ENCODE results near the gene HEPACAM2. TPM values are rescaled to one million over a fixed set of nuclear protein-coding genes. Genes with fewer than 3 reads are reported as not detected.

HEPACAM2 gene
- total RNA-seq, 1 experiment from 2014 or later: 2.1 TPM

GRCh38 chr7:93179173-93179572 lies 47.1 kb downstream of the HEPACAM2 start:
- H3K36me3 Mint-ChIP-seq (ENCODE audit: insufficient read depth, unreplicated experiment): peaks cover 5% of the 10 kb centered on the region
- H3K4me3 Mint-ChIP-seq (ENCODE audit: unreplicated experiment): no peak overlapping the region
- Histone ChIP-seq H3K36me3 (ENCODE audit: control insufficient read depth, insufficient read depth, low read length) (no peaks in the 10 kb centered on the region), H3K27me3 (replicated peaks; ENCODE audit: control insufficient read depth, insufficient read depth, low read length) (no peaks in the 10 kb centered on the region), H3K4me3 (ENCODE audit: low read depth, low read length) (no peak overlapping the region), H3K4me1 (no peaks in the 10 kb centered on the region), H3K9me3 (no peaks in the 10 kb centered on the region)
- no peaks in the 10 kb centered on the region for H3K4me1 Mint-ChIP-seq (ENCODE audit: low read depth, unreplicated experiment)
- no TSS peak for BruUV-seq (replicated peaks)
- intact Hi-C loops (cut with micrococcal nuclease; ENCODE audit: unreplicated experiment): loop anchor here (2.0 to 5.0 kb wide), 3 partner anchors 30 to 193 kb away; no protein-coding TSS in a partner anchor
- no peaks in the 10 kb centered on the region for H3K9me3 Mint-ChIP-seq (ENCODE audit: unreplicated experiment)
- H3K27ac Mint-ChIP-seq (ENCODE audit: unreplicated experiment): no peak overlapping the region
- no peak for TF ChIP-seq CTCF (IDR thresholded peaks at IDR 0.05; ENCODE audit: insufficient read depth in 1 of 2, low read depth in 1 of 2, low read length in 1 of 2, severe bottlenecking in 1 of 2, unreplicated experiment in 1 of 2)
- ChIA-PET POLR2A (no interaction called here), CTCF (interaction anchor here (1.0 to 2.2 kb wide), 2 partner anchors 49 to 53 kb away, joined by 6 to 12 read pairs; partner anchors contain the start of gene VPS50)
- no peak for DNase-seq
- H3K27me3 Mint-ChIP-seq (ENCODE audit: insufficient read depth, unreplicated experiment): peaks cover 7% of the 10 kb centered on the region

DNA sequence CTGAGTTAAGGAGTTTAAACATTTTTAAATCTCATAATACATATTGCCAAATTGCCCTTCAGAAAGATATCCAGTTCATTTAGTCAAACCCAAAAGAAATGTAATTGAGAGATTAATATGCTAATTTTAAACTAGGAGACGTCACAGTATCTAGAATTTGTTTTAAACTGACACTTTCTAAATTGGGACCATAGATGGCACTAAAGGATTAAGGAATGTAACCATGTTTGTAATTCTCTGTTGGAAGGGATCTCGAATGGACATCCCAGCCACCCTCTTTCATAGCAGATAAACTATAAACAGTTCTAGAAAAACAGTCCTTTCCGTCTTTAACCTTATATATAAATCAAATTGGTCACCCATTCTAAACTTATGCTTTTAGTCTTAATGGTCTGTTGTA lies 48.1 kb downstream of the HEPACAM2 start:
- ChIA-PET POLR2A (no interaction called here), CTCF (interaction anchor here (1.0 to 2.2 kb wide), 2 partner anchors 50 to 54 kb away, joined by 6 to 12 read pairs; partner anchors contain the start of gene VPS50)
- TF ChIP-seq CTCF (IDR thresholded peaks at IDR 0.05; ENCODE audit: insufficient read depth in 1 of 2, low read depth in 1 of 2, low read length in 1 of 2, severe bottlenecking in 1 of 2, unreplicated experiment in 1 of 2): peak; percentile 38 to 60
- intact Hi-C loops (cut with micrococcal nuclease; ENCODE audit: unreplicated experiment): loop anchor here (1.0 to 5.0 kb wide), 6 partner anchors 31 to 373 kb away; partner anchors contain the start of gene VPS50
- Histone ChIP-seq H3K9me3 (0 out of 2 replicates have a peak, but pooled peaks cover under 1% of the 10 kb centered on the region), H3K27me3 (replicated peaks; ENCODE audit: control insufficient read depth, insufficient read depth, low read length) (no peaks in the 10 kb centered on the region), H3K4me3 (ENCODE audit: low read depth, low read length) (no peak overlapping the region), H3K4me1 (no peaks in the 10 kb centered on the region), H3K36me3 (ENCODE audit: control insufficient read depth, insufficient read depth, low read length) (no peaks in the 10 kb centered on the region)
- no peaks in the 10 kb centered on the region for H3K4me1 Mint-ChIP-seq (ENCODE audit: low read depth, unreplicated experiment)
- H3K9me3 Mint-ChIP-seq (ENCODE audit: unreplicated experiment): peaks cover 3% of the 10 kb centered on the region
- H3K27me3 Mint-ChIP-seq (ENCODE audit: insufficient read depth, unreplicated experiment): peaks cover 7% of the 10 kb centered on the region
- H3K4me3 Mint-ChIP-seq (ENCODE audit: unreplicated experiment): no peak overlapping the region
- H3K27ac Mint-ChIP-seq (ENCODE audit: unreplicated experiment): no peak overlapping the region
- DNase-seq: peak in 1 of 2 experiments; percentile 27
- no TSS peak for BruUV-seq (replicated peaks)
- peaks cover 4% of the 10 kb centered on the region for H3K36me3 Mint-ChIP-seq (ENCODE audit: insufficient read depth, unreplicated experiment)

DNA sequence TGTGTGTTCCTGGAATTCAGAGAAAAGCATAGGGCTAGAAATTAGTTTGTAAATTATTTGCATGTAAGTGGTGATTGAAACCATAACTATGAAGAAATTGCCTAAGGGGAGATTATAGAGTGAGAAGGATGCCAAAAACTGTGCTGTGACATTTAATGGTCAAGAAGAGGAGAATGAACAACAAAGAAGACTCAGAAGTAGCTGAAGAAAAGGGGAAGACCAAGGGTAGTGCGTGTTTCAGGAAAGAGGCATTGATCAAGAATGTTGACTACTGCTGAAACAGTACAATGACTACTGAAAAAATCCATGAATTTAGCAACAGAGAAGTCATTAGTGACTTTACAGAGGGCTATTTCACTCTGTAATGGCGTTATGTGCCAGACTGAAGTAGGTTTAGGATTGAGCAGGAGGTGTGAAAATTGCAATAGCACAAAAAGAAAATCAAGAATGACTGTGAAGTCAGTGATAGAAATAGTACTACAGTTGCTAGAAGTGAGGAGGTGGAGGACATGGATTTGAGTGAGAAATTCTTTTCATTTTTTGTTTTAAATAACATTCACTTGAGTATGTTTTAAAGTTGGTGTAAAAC lies 49.2 kb downstream of the HEPACAM2 start:
- CTCF ChIA-PET: no interaction called here
- Mint-ChIP-seq H3K27me3 (ENCODE audit: insufficient read depth, unreplicated experiment) (peaks cover 7% of the 10 kb centered on the region), H3K9me3 (ENCODE audit: unreplicated experiment) (peaks cover 14% of the 10 kb centered on the region), H3K4me3 (ENCODE audit: unreplicated experiment) (no peak overlapping the region), H3K36me3 (ENCODE audit: insufficient read depth, unreplicated experiment) (no peaks in the 10 kb centered on the region), H3K27ac (ENCODE audit: unreplicated experiment) (no peak overlapping the region), H3K4me1 (ENCODE audit: low read depth, unreplicated experiment) (no peaks in the 10 kb centered on the region)
- Histone ChIP-seq H3K27me3 (replicated peaks; ENCODE audit: control insufficient read depth, insufficient read depth, low read length) (no peaks in the 10 kb centered on the region), H3K9me3 (peaks cover 10% of the 10 kb centered on the region), H3K4me3 (ENCODE audit: low read depth, low read length) (no peak overlapping the region), H3K36me3 (ENCODE audit: control insufficient read depth, insufficient read depth, low read length) (no peaks in the 10 kb centered on the region), H3K4me1 (no peaks in the 10 kb centered on the region)
- intact Hi-C loops (cut with micrococcal nuclease; ENCODE audit: unreplicated experiment): loop anchor here (5.0 kb wide), 1 partner anchor 195 kb away; no protein-coding TSS in a partner anchor
- no peak for DNase-seq
- POLR2A ChIA-PET: no interaction called here
- BruUV-seq (replicated peaks): no TSS peak
- TF ChIP-seq CTCF (IDR thresholded peaks at IDR 0.05; ENCODE audit: insufficient read depth in 1 of 2, low read depth in 1 of 2, low read length in 1 of 2, severe bottlenecking in 1 of 2, unreplicated experiment in 1 of 2): no peak
